ENCODE results near the gene CALCB.

Gene CALCB

GRCh38 chr11:15074206-15075161 lies 1.1 kb downstream of the CALCB start:
- DNase-seq (ENCODE audit: low read depth in 2 of 2): peak; percentile 13 to 14

GRCh38 chr11:15075162-15075526 lies 1.8 kb downstream of the CALCB start:
- DNase-seq (ENCODE audit: low read depth in 2 of 2): no peak

GRCh38 chr11:15091175-15091574 lies 17.8 kb downstream of the CALCB start:
- no peak for DNase-seq (ENCODE audit: low read depth in 2 of 2)

GRCh38 chr11:15091625-15092024 lies 18.2 kb downstream of the CALCB start:
- no peak for DNase-seq (ENCODE audit: low read depth in 2 of 2)

- DNase-seq (ENCODE audit: low read depth in 2 of 2): no peak
Observed at GRCh38 chr11:15093432-15093831, 20.0 kb downstream of the CALCB start.

- DNase-seq (ENCODE audit: low read depth in 2 of 2): no peak
Observed at GRCh38 chr11:15095736-15096228, 22.4 kb downstream of the CALCB start.

- DNase-seq (ENCODE audit: low read depth in 2 of 2): no peak
Observed at GRCh38 chr11:15097411-15097810, 24.0 kb downstream of the CALCB start.

- no peak for DNase-seq (ENCODE audit: low read depth in 2 of 2)
Observed at GRCh38 chr11:15099267-15099666, 25.9 kb downstream of the CALCB start.

- DNase-seq (ENCODE audit: low read depth in 2 of 2): peak; percentile 29 to 39
Observed at GRCh38 chr11:15101072-15101709, 27.8 kb downstream of the CALCB start.

- no peak for DNase-seq (ENCODE audit: low read depth in 2 of 2)
Observed at GRCh38 chr11:15104166-15104565, 30.8 kb downstream of the CALCB start.

- DNase-seq (ENCODE audit: low read depth in 2 of 2): peak; percentile 12 to 23
Observed at GRCh38 chr11:15106201-15106965, 33.0 kb downstream of the CALCB start.

- no peak for DNase-seq (ENCODE audit: low read depth in 2 of 2)
Observed at GRCh38 chr11:15107730-15108515, 34.5 kb downstream of the CALCB start.

- DNase-seq (ENCODE audit: low read depth in 2 of 2): no peak
Observed at GRCh38 chr11:15108592-15109130, 35.3 kb downstream of the CALCB start.

- DNase-seq (ENCODE audit: low read depth in 2 of 2): no peak
Observed at GRCh38 chr11:15109602-15110001, 36.2 kb downstream of the CALCB start.

GRCh38 chr11:15111215-15111614 lies 37.8 kb downstream of the CALCB start:
- DNase-seq (ENCODE audit: low read depth in 2 of 2): no peak

- DNase-seq (ENCODE audit: low read depth in 2 of 2): no peak
Observed at GRCh38 chr11:15112131-15112541, 38.7 kb downstream of the CALCB start.

GRCh38 chr11:15113381-15113780 lies 40.0 kb downstream of the CALCB start:
- DNase-seq (ENCODE audit: low read depth in 2 of 2): no peak

GRCh38 chr11:15114501-15115475 lies 41.4 kb downstream of the CALCB start, which contains the start of gene INSC:
INSC (plus strand) TSS chr11:15114923; CDS start chr11:15149175, 34,252 bp downstream.
- no peak for DNase-seq (ENCODE audit: low read depth in 2 of 2)

GRCh38 chr11:15115686-15116085 lies 42.3 kb downstream of the CALCB start:
- no peak for DNase-seq (ENCODE audit: low read depth in 2 of 2)

- no peak for DNase-seq (ENCODE audit: low read depth in 2 of 2)
Observed at GRCh38 chr11:15117751-15118150, 44.4 kb downstream of the CALCB start.

Measured in fibroblast of skin of left quadriceps (primary cell).